IMR-90 (cell line): ENCODE measurements around the gene KRT6A. TPM values are rescaled to one million over a fixed set of nuclear protein-coding genes. Genes with fewer than 3 reads are reported as not detected.

Experiments
- ATAC-seq: fragments of 200-7000 bp; cut with Tn5 transposase; 2 replicates; pipeline ENCODE4 v1.9.1; 2020; ENCODE audit warnings: low read depth, mild to moderate bottlenecking, moderate library complexity
- BruUV-seq: library from RNA; stranded (reverse); fragments of 400-500 nt; replicated peaks from 2 replicates; lab custom pipeline; 2021; lab: Mats Ljungman, UMichigan
- CTCF ChIA-PET: fragments of 300-600 bp; formaldehyde crosslinking; extraction: SDS; loops from one replicate; lab custom pipeline; 2021; ENCODE audit warnings: antibody characterized with exemption; lab: Yijun Ruan, JAX
- POLR2A ChIA-PET: fragments of 300-600 bp; sonication (Branson Sonifier 250); formaldehyde crosslinking; loops from one replicate; lab custom pipeline; 2022; ENCODE audit warnings: antibody characterized with exemption; ENCODE audit not compliant: unreplicated experiment; lab: Charles Lee
- DNase-seq: peaks from one replicate; pipeline ENCODE4 v3.0.0; 2013
- H2AFZ ChIP-seq: replicated peaks from 2 replicates; pipeline ENCODE3; 2013; ENCODE audit warnings: low read length, mild to moderate bottlenecking; ENCODE audit not compliant: poor library complexity
- H2AK5ac ChIP-seq: 2 replicates; pipeline ENCODE4 v1.6.1; 2013; ENCODE audit warnings: low read depth, low read length, inconsistent platforms
- H2AK9ac ChIP-seq: replicated peaks from 2 replicates; pipeline ENCODE3; 2013; ENCODE audit warnings: mild to moderate bottlenecking, low read depth, low read length, moderate library complexity; ENCODE audit not compliant: poor library complexity
- H2BK120ac ChIP-seq: 2 replicates; pipeline ENCODE4 v1.6.1; 2013; ENCODE audit warnings: low read depth, low read length, inconsistent platforms
- H2BK15ac ChIP-seq: 3 replicates; pipeline ENCODE4 v1.6.1; 2013; ENCODE audit warnings: low read depth, low read length, inconsistent platforms
- H2BK20ac ChIP-seq: 2 replicates; pipeline ENCODE4 v1.6.1; 2013; ENCODE audit warnings: low read depth, mild to moderate bottlenecking, inconsistent platforms, low read length, moderate library complexity
- H2BK5ac ChIP-seq: 2 replicates; pipeline ENCODE4 v1.6.1; 2013; ENCODE audit warnings: mild to moderate bottlenecking, low read depth, low read length, inconsistent platforms; ENCODE audit not compliant: poor library complexity, severe bottlenecking
- H3K14ac ChIP-seq: replicated peaks from 2 replicates; pipeline ENCODE4 v1.6.1; 2013; ENCODE audit warnings: low read depth, low read length, inconsistent platforms
- H3K18ac ChIP-seq: 2 replicates; pipeline ENCODE4 v1.6.1; 2013; ENCODE audit warnings: low read depth, low read length, control low read depth
- H3K23ac ChIP-seq: 2 replicates; pipeline ENCODE4 v1.6.1; 2013; ENCODE audit warnings: low read depth, low read length, inconsistent platforms
- H3K27ac ChIP-seq: 2 replicates; pipeline ENCODE4 v1.5.1; 2013; ENCODE audit warnings: mild to moderate bottlenecking, control low read depth, low read length; ENCODE audit not compliant: insufficient read depth
- H3K27me3 ChIP-seq: 2 replicates; pipeline ENCODE4 v1.6.1; 2013; ENCODE audit warnings: low read length; ENCODE audit not compliant: control insufficient read depth, insufficient read depth
- H3K36me3 ChIP-seq: 2 replicates; pipeline ENCODE4 v1.6.1; 2013; ENCODE audit warnings: low read length, mixed read lengths; ENCODE audit not compliant: control insufficient read depth, insufficient read depth
- H3K4ac ChIP-seq: 2 replicates; pipeline ENCODE4 v1.6.1; 2013; ENCODE audit warnings: low read depth, low read length, inconsistent platforms
- H3K4me1 ChIP-seq: 2 replicates; pipeline ENCODE4 v1.6.1; 2013; ENCODE audit warnings: low read length, mixed read lengths; ENCODE audit not compliant: control insufficient read depth, insufficient read depth
- H3K4me2 ChIP-seq: 2 replicates; pipeline ENCODE4 v1.6.1; 2013; ENCODE audit warnings: low read depth, mild to moderate bottlenecking, control low read depth, low read length, moderate library complexity
- H3K4me3 ChIP-seq: 2 replicates; pipeline ENCODE4 v1.5.1; 2013; ENCODE audit warnings: low read depth, mild to moderate bottlenecking, control low read depth, low read length, moderate library complexity; ENCODE audit not compliant: insufficient read depth
- H3K56ac ChIP-seq: 2 replicates; pipeline ENCODE4 v1.6.1; 2013; ENCODE audit warnings: low read length, inconsistent platforms; ENCODE audit not compliant: insufficient read depth; ENCODE audit errors: extremely low read depth
- H3K79me1 ChIP-seq, 2 experiments: 2 replicates each; pipeline ENCODE4 v1.6.1; 2013; ENCODE audit warnings: low read length in 2 of 2, inconsistent platforms in 1 of 2, low read depth in 1 of 2
- H3K9ac ChIP-seq: 2 replicates; pipeline ENCODE4 v1.6.1; 2013; ENCODE audit warnings: low read depth, low read length, control low read depth
- H3K9me1 ChIP-seq: 2 replicates; pipeline ENCODE4 v1.6.1; 2013; ENCODE audit warnings: low read length, inconsistent platforms; ENCODE audit not compliant: insufficient read depth
- H3K9me3 ChIP-seq: 2 replicates; pipeline ENCODE4 v1.6.1; 2013; ENCODE audit warnings: low read length; ENCODE audit not compliant: control insufficient read depth, insufficient read depth
- H4K20me1 ChIP-seq: 2 replicates; pipeline ENCODE4 v1.6.1; 2013; ENCODE audit warnings: low read length, inconsistent platforms; ENCODE audit not compliant: insufficient read depth
- H4K5ac ChIP-seq: 2 replicates; pipeline ENCODE4 v1.6.1; 2013; ENCODE audit warnings: mild to moderate bottlenecking, low read depth, low read length, control low read depth
- H4K8ac ChIP-seq, 2 experiments: 2 replicates each; pipeline ENCODE4 v1.6.1; 2013; ENCODE audit warnings: low read depth in 2 of 2, low read length in 2 of 2, control low read depth in 1 of 2, inconsistent platforms in 1 of 2
- H4K91ac ChIP-seq: 2 replicates; pipeline ENCODE4 v1.6.1; 2013; ENCODE audit warnings: low read depth, low read length, inconsistent platforms; ENCODE audit not compliant: insufficient read depth
- BHLHE40 ChIP-seq: fragments of 150-350 bp; IDR thresholded peaks from 2 replicates; pipeline ENCODE4 v1.6.1; 2016; ENCODE audit warnings: mild to moderate bottlenecking, low read depth, low read length
- CEBPB ChIP-seq: IDR thresholded peaks from 2 replicates; pipeline ENCODE4 v1.6.1; 2012; ENCODE audit warnings: low read depth, low read length, improper control_type of control experiment
- CHD1 ChIP-seq: IDR thresholded peaks from 2 replicates; pipeline ENCODE4 v1.6.1; 2012; ENCODE audit warnings: low read depth, low read length, improper control_type of control experiment
- CTCF ChIP-seq: conservative IDR thresholded peaks from 2 replicates; pipeline ENCODE4 v1.5.1; 2012; ENCODE audit warnings: mild to moderate bottlenecking, low read depth, low read length, improper control_type of control experiment
- ELK1 ChIP-seq: fragments of 150-350 bp; IDR thresholded peaks from 2 replicates; pipeline ENCODE4 v1.6.1; 2016; ENCODE audit warnings: low read depth, mild to moderate bottlenecking, low read length, moderate library complexity, borderline replicate concordance
- FOS ChIP-seq: fragments of 150-350 bp; IDR thresholded peaks from 2 replicates; pipeline ENCODE4 v1.6.1; 2016; ENCODE audit warnings: low read depth, low read length
- MAFK ChIP-seq: IDR thresholded peaks from 2 replicates; pipeline ENCODE4 v1.6.1; 2012; ENCODE audit warnings: low read depth, low read length, improper control_type of control experiment
- MAZ ChIP-seq: IDR thresholded peaks from 2 replicates; pipeline ENCODE4 v1.6.1; 2012; ENCODE audit warnings: low read depth, mild to moderate bottlenecking, low read length, improper control_type of control experiment, moderate library complexity, borderline replicate concordance
- MXI1 ChIP-seq: IDR thresholded peaks from 2 replicates; pipeline ENCODE4 v1.6.1; 2012; ENCODE audit warnings: low read depth, mild to moderate bottlenecking, low read length, moderate library complexity, borderline replicate concordance
- NFE2L2 ChIP-seq: fragments of 150-350 bp; IDR thresholded peaks from 2 replicates; pipeline ENCODE4 v1.6.1; 2016; ENCODE audit warnings: low read depth, mild to moderate bottlenecking, low read length
- POLR2A ChIP-seq: IDR thresholded peaks from 2 replicates; pipeline ENCODE4 v1.6.1; 2012; ENCODE audit warnings: mild to moderate bottlenecking, low read depth, low read length
- RAD21 ChIP-seq: IDR thresholded peaks from 2 replicates; pipeline ENCODE4 v1.6.1; 2012; ENCODE audit warnings: low read length, improper control_type of control experiment
- RCOR1 ChIP-seq: IDR thresholded peaks from 2 replicates; pipeline ENCODE4 v1.6.1; 2012; ENCODE audit warnings: mild to moderate bottlenecking, low read length, improper control_type of control experiment; ENCODE audit not compliant: insufficient replicate concordance
- RFX5 ChIP-seq: IDR thresholded peaks from 2 replicates; pipeline ENCODE4 v1.8.0; 2012; ENCODE audit warnings: low read depth, mild to moderate bottlenecking, low read length, moderate library complexity
- SMC3 ChIP-seq: fragments of 150-350 bp; IDR thresholded peaks from 2 replicates; pipeline ENCODE4 v1.6.1; 2016; ENCODE audit warnings: low read depth, mild to moderate bottlenecking, antibody characterized with exemption, low read length, moderate library complexity
- USF2 ChIP-seq: fragments of 150-350 bp; IDR thresholded peaks from 2 replicates; pipeline ENCODE4 v1.6.1; 2017; ENCODE audit warnings: mild to moderate bottlenecking, antibody characterized with exemption, low read length, low read depth
- WGBS, 2 experiments: methylation state at CpG; one replicate each; pipeline versions ENCODE4 v1.1.5 to v1.1.7; 2013; ENCODE audit warnings: missing lambda C conversion rate in 2 of 2; ENCODE audit not compliant: insufficient read length in 1 of 2; ENCODE audit errors: extremely low coverage in 2 of 2; 5-methylcytosine and 5-hydroxymethylcytosine counted together
- dilution Hi-C: fragments of 300-500 bp; cut with HindIII; formaldehyde crosslinking; loops from one replicate; pipeline ENCODE4 v1.14.3; 2018; ENCODE audit warnings: low sequenced_read_pairs; ENCODE audit not compliant: unreplicated experiment
- in situ Hi-C: fragments of 300-500 bp; cut with MboI; formaldehyde crosslinking; loops from 3 replicates; pipeline ENCODE4 v1.14.3; 2019; ENCODE audit warnings: low sequenced_read_pairs, inconsistent platforms, mixed read lengths
- intact Hi-C: fragments of 100-400 bp; cut with micrococcal nuclease; formaldehyde crosslinking; loops from 2 replicates; pipeline ENCODE4 v1.10.0; 2022
- polyA plus RNA-seq, 3 experiments: library from polyadenylated mRNA; depleted of rRNA; stranded (reverse); fragments of >200 nt; gene quantifications; 2 replicates each; pipeline ENCODE4 v1.2.3, GENCODE V29; 2012; ENCODE audit warnings: low replicate concordance in 1 of 3
- total RNA-seq: library from RNA; depleted of rRNA; stranded (reverse); fragments of >200 nt; gene quantifications from 2 replicates; pipeline ENCODE4 v1.2.3, GENCODE V29; 2012

KRT6A gene
- total and polyA plus RNA-seq, 2 of the 4 experiments (the other 2 are of a cell fraction), result not detected

GRCh38 chr12:52526511-52526951 lies 33.5 kb upstream of the KRT6A start:
- no peak overlapping the region for H2BK15ac ChIP-seq
- no peak overlapping the region for H3K27ac ChIP-seq
- H2AK5ac ChIP-seq, result no peak overlapping the region
- H3K56ac ChIP-seq, result no peak overlapping the region
- intact Hi-C loops (no loop called here), dilution Hi-C loops (no loop called here), in situ Hi-C loops (no loop called here)
- no peak overlapping the region for H4K91ac ChIP-seq
- no peak overlapping the region for H3K9ac ChIP-seq
- H2BK5ac ChIP-seq, result no peak overlapping the region
- H4K20me1 ChIP-seq, result no peaks in the 10 kb centered on the region; the same call in 1 of the 2 replicates
- H3K14ac ChIP-seq, result no peak overlapping the region
- peaks cover 41% of the 10 kb centered on the region for H3K27me3 ChIP-seq
- H3K9me1 ChIP-seq, result no peaks in the 10 kb centered on the region
- CTCF ChIA-PET, result no interaction called here
- H4K8ac ChIP-seq, result no peak overlapping the region
- no peak overlapping the region for H3K4ac ChIP-seq
- H3K4me3 ChIP-seq, result no peak overlapping the region
- DNase-seq (no peak), ATAC-seq (no peak)
- H2BK20ac ChIP-seq, result no peak overlapping the region
- POLR2A ChIA-PET, result no interaction called here
- TF ChIP-seq BHLHE40 (no peak), RAD21 (no peak), MAZ (no peak), CHD1 (no peak), MAFK (no peak), FOS (no peak), ELK1 (no peak), POLR2A (no peak), CEBPB (no peak), CTCF (no peak), NFE2L2 (no peak), RCOR1 (no peak), SMC3 (no peak), RFX5 (no peak), MXI1 (no peak), USF2 (no peak)
- no peak overlapping the region for H2AK9ac ChIP-seq
- no peak overlapping the region for H3K4me2 ChIP-seq
- no TSS peak for BruUV-seq
- no peaks in the 10 kb centered on the region for H3K79me1 ChIP-seq
- H3K36me3 ChIP-seq, result no peaks in the 10 kb centered on the region
- no CpG with 5 or more reads among the region's 8 CpGs for WGBS, 2 experiments
- no peaks in the 10 kb centered on the region for H3K4me1 ChIP-seq
- H3K23ac ChIP-seq, result no peak overlapping the region
- no peak overlapping the region for H3K18ac ChIP-seq
- H4K5ac ChIP-seq, result no peak overlapping the region
- no peaks in the 10 kb centered on the region for H3K9me3 ChIP-seq
- H2BK120ac ChIP-seq, result no peak overlapping the region
- H2AFZ ChIP-seq, result no peak overlapping the region
